H1 (cell line): ENCODE data around the gene GZMM. TPM values are rescaled to one million over a fixed set of nuclear protein-coding genes. Genes with fewer than 3 reads are reported as not detected.

Experiments used
- CTCF ChIA-PET: fragments of 300-600 bp; sonication (Branson Sonifier 250); formaldehyde crosslinking; loops from one replicate; lab custom pipeline; 2021; ENCODE audit not compliant: partially characterized antibody; lab: Charles Lee
- POLR2A ChIA-PET: fragments of 300-600 bp; sonication (Branson Sonifier 250); formaldehyde crosslinking; loops from one replicate; lab custom pipeline; 2021; ENCODE audit warnings: inconsistent platforms; ENCODE audit not compliant: partially characterized antibody; lab: Charles Lee
- DNase-seq, 2 experiments: peaks; one replicate each; pipeline versions ENCODE4 v3.0.0 to v3.0.0-alpha.2; 2010 to 2022; ENCODE audit warnings: low spot score in 2 of 2, low read depth in 1 of 2, mixed read lengths in 1 of 2
- FAIRE-seq: peaks from 2 replicates; lab custom pipeline; 2011; peaks lifted over from hg19 to GRCh38; lab: Jason Lieb, UNC
- H2AFZ ChIP-seq: 2 replicates; pipeline ENCODE4 v1.8.1; 2012; ENCODE audit warnings: low read length, inconsistent platforms
- H2AK5ac ChIP-seq: 2 replicates; pipeline ENCODE4 v1.6.1; 2013; ENCODE audit warnings: low read depth, low read length
- H2BK120ac ChIP-seq: replicated peaks from 2 replicates; pipeline ENCODE3; 2013; ENCODE audit warnings: low read depth, low read length, inconsistent platforms
- H2BK12ac ChIP-seq: 2 replicates; pipeline ENCODE4 v1.6.1; 2013; ENCODE audit warnings: low read depth, low read length
- H2BK15ac ChIP-seq: 2 replicates; pipeline ENCODE4 v1.6.1; 2013; ENCODE audit warnings: low read length
- H2BK20ac ChIP-seq: 2 replicates; pipeline ENCODE4 v1.6.1; 2013; ENCODE audit warnings: low read length
- H2BK5ac ChIP-seq: 2 replicates; pipeline ENCODE4 v1.6.1; 2013; ENCODE audit warnings: low read depth, low read length
- H3K14ac ChIP-seq: 2 replicates; pipeline ENCODE4 v1.6.1; 2013; ENCODE audit warnings: inconsistent platforms; ENCODE audit not compliant: insufficient read length
- H3K18ac ChIP-seq: 2 replicates; pipeline ENCODE4 v1.6.1; 2013; ENCODE audit warnings: low read length; ENCODE audit errors: extremely low read depth
- H3K23ac ChIP-seq: 2 replicates; pipeline ENCODE4 v1.6.1; 2013; ENCODE audit warnings: inconsistent platforms; ENCODE audit not compliant: insufficient read length
- H3K23me2 ChIP-seq: 2 replicates; pipeline ENCODE4 v1.6.1; 2013; ENCODE audit warnings: low read depth, low read length
- H3K27ac ChIP-seq: 2 replicates; pipeline ENCODE4 v1.6.1; 2011; ENCODE audit warnings: low read depth, low read length, inconsistent platforms
- H3K27me3 ChIP-seq, 4 experiments: replicated peaks in 1 of 4; 1 replicate in 1 of 4; 2 replicates in 3 of 4; pipeline versions ENCODE4 v1.6.1 to v1.8.1; 2011 to 2013; ENCODE audit warnings: low read length in 3 of 4, mild to moderate bottlenecking in 3 of 4, inconsistent platforms in 2 of 4, mixed read lengths in 2 of 4, moderate library complexity in 1 of 4; ENCODE audit not compliant: control insufficient read depth in 3 of 4, insufficient read depth in 3 of 4; ENCODE audit errors: extremely low read depth in 1 of 4
- H3K36me3 ChIP-seq, 4 experiments: 2 replicates each; pipeline versions ENCODE4 v1.6.1 to v1.8.1; 2011 to 2013; ENCODE audit warnings: mild to moderate bottlenecking in 4 of 4, low read length in 3 of 4, moderate library complexity in 2 of 4, control low read depth in 1 of 4, inconsistent platforms in 1 of 4; ENCODE audit not compliant: insufficient read depth in 4 of 4, control insufficient read depth in 2 of 4
- H3K4ac ChIP-seq: replicated peaks from 2 replicates; pipeline ENCODE3; 2013; ENCODE audit warnings: low read length, low read depth, mixed read lengths, inconsistent platforms; ENCODE audit not compliant: insufficient read length
- H3K4me1 ChIP-seq, 4 experiments: replicated peaks in 1 of 4; 1 replicate in 1 of 4; 2 replicates in 3 of 4; pipeline versions ENCODE4 v1.6.1 to v1.8.1; 2011 to 2013; ENCODE audit warnings: low read length in 3 of 4, inconsistent platforms in 2 of 4, mixed read lengths in 1 of 4; ENCODE audit not compliant: insufficient read depth in 4 of 4, control insufficient read depth in 3 of 4
- H3K4me2 ChIP-seq, 2 experiments: 2 replicates each; pipeline versions ENCODE4 v1.6.1 to v1.8.1; 2011 to 2013; ENCODE audit warnings: low read depth in 2 of 2, low read length in 2 of 2, control low read depth in 1 of 2, inconsistent platforms in 1 of 2, mild to moderate bottlenecking in 1 of 2; ENCODE audit not compliant: insufficient read depth in 1 of 2
- H3K4me3 ChIP-seq, 4 experiments: fragments of 200-600, 300-600 bp in 1 of 4; sonication (generic), shearing (Covaris generic), sonication (Bioruptor Twin) in 1 of 4; 2 replicates each; pipeline versions ENCODE4 v1.5.1 to v1.8.1; 2011 to 2016; ENCODE audit warnings: low read length in 4 of 4, low read depth in 3 of 4, control low read depth in 2 of 4, inconsistent platforms in 2 of 4, mild to moderate bottlenecking in 2 of 4, mixed read lengths in 1 of 4, moderate library complexity in 1 of 4; ENCODE audit not compliant: insufficient read depth in 2 of 4; ENCODE audit errors: extremely low read depth in 1 of 4
- H3K56ac ChIP-seq: replicated peaks from 2 replicates; pipeline ENCODE3; 2013; ENCODE audit warnings: low read depth, mild to moderate bottlenecking, mixed read lengths, low read length, inconsistent platforms; ENCODE audit not compliant: insufficient read length
- H3K79me1 ChIP-seq: 2 replicates; pipeline ENCODE4 v1.6.1; 2013; ENCODE audit warnings: low read depth, low read length, control low read depth
- H3K79me2 ChIP-seq, 2 experiments: 2 replicates each; pipeline versions ENCODE4 v1.6.1 to v1.8.1; 2012 to 2013; ENCODE audit warnings: low read length in 2 of 2, mild to moderate bottlenecking in 2 of 2, inconsistent platforms in 1 of 2; ENCODE audit not compliant: insufficient read depth in 2 of 2, control insufficient read depth in 1 of 2
- H3K9ac ChIP-seq, 4 experiments: replicated peaks in 1 of 4; 1 replicate in 1 of 4; 2 replicates in 3 of 4; pipeline versions ENCODE4 v1.6.1 to v1.8.1; 2011 to 2013; ENCODE audit warnings: low read depth in 3 of 4, low read length in 3 of 4, control low read depth in 2 of 4, mild to moderate bottlenecking in 2 of 4, moderate library complexity in 2 of 4, inconsistent platforms in 1 of 4; ENCODE audit errors: extremely low read depth in 1 of 4
- H3K9me3 ChIP-seq, 2 experiments: 2 replicates each; pipeline versions ENCODE4 v1.6.1 to v1.8.1; 2012 to 2013; ENCODE audit warnings: mild to moderate bottlenecking in 2 of 2, moderate library complexity in 2 of 2, control low read depth in 1 of 2, inconsistent platforms in 1 of 2, low read depth in 1 of 2, low read length in 1 of 2, mixed read lengths in 1 of 2; ENCODE audit not compliant: insufficient read depth in 2 of 2
- H4K20me1 ChIP-seq, 2 experiments: replicated peaks in 1 of 2; 2 replicates each; pipeline versions ENCODE3 to v1.8.1; 2011 to 2013; ENCODE audit warnings: inconsistent platforms in 2 of 2, low read length in 2 of 2, mild to moderate bottlenecking in 1 of 2; ENCODE audit not compliant: insufficient read depth in 2 of 2, control insufficient read depth in 1 of 2
- H4K5ac ChIP-seq: 2 replicates; pipeline ENCODE4 v1.6.1; 2013; ENCODE audit warnings: low read length, low read depth, mixed read lengths, inconsistent platforms; ENCODE audit not compliant: insufficient read length
- H4K8ac ChIP-seq: 2 replicates; pipeline ENCODE4 v1.8.0; 2013; ENCODE audit warnings: mild to moderate bottlenecking, moderate library complexity, low read length, inconsistent platforms; ENCODE audit not compliant: insufficient read depth; ENCODE audit errors: extremely low read depth
- H4K91ac ChIP-seq: replicated peaks from 2 replicates; pipeline ENCODE3; 2013; ENCODE audit warnings: low read length, mixed read lengths, inconsistent platforms; ENCODE audit not compliant: insufficient read length
- ASH2L ChIP-seq: fragments of 200-600, 300-600 bp; sonication (generic); IDR thresholded peaks from one replicate; pipeline ENCODE4 v1.7.1; 2017; ENCODE audit warnings: low read length
- CREB1 ChIP-seq: IDR thresholded peaks from 2 replicates; pipeline ENCODE4 v1.6.1; 2012; ENCODE audit warnings: inconsistent platforms
- EGR1 ChIP-seq: IDR thresholded peaks from 2 replicates; pipeline ENCODE4 v1.6.1; 2011; ENCODE audit warnings: low read depth, low read length, borderline replicate concordance
- KDM1A ChIP-seq: fragments of 200-600, 300-600 bp; sonication (generic); IDR thresholded peaks from 2 replicates; pipeline ENCODE4 v1.7.1; 2016; ENCODE audit warnings: mild to moderate bottlenecking, low read length, borderline replicate concordance
- KDM4A ChIP-seq: IDR thresholded peaks from one replicate; pipeline ENCODE4 v1.7.1; 2012; ENCODE audit warnings: low read depth, mild to moderate bottlenecking, moderate library complexity, low read length, inconsistent platforms; ENCODE audit not compliant: severe bottlenecking
- KDM5A ChIP-seq: fragments of 200-600 bp; IDR thresholded peaks from 2 replicates; pipeline ENCODE4 v1.7.1; 2012; ENCODE audit warnings: mild to moderate bottlenecking, low read length, inconsistent platforms, mixed read lengths
- PHF8 ChIP-seq: fragments of 200-600 bp; sonication (generic); conservative IDR thresholded peaks from 2 replicates; pipeline ENCODE4 v1.7.1; 2012; ENCODE audit warnings: low read depth, mild to moderate bottlenecking, inconsistent platforms, low read length, moderate library complexity
- POLR2AphosphoS5 ChIP-seq: IDR thresholded peaks from 2 replicates; pipeline ENCODE4 v1.6.1; 2011; ENCODE audit warnings: low read depth, low read length
- POU5F1 ChIP-seq: IDR thresholded peaks from 2 replicates; pipeline ENCODE4 v1.6.1; 2011; ENCODE audit warnings: low read depth, mild to moderate bottlenecking, low read length, moderate library complexity
- RXRA ChIP-seq: IDR thresholded peaks from 2 replicates; pipeline ENCODE4 v1.6.1; 2011; ENCODE audit warnings: low read depth, mild to moderate bottlenecking, low read length, moderate library complexity; ENCODE audit not compliant: insufficient read depth
- SRF ChIP-seq: IDR thresholded peaks from 2 replicates; pipeline ENCODE4 v1.6.1; 2011; ENCODE audit warnings: mild to moderate bottlenecking, low read depth, low read length, moderate library complexity
- TAF1 ChIP-seq: IDR thresholded peaks from 2 replicates; pipeline ENCODE4 v1.6.1; 2011; ENCODE audit warnings: mild to moderate bottlenecking, low read depth, low read length
- USF2 ChIP-seq: IDR thresholded peaks from 2 replicates; pipeline ENCODE4 v1.6.1; 2011; ENCODE audit warnings: low read length, improper control_type of control experiment
- YY1 ChIP-seq: IDR thresholded peaks from 2 replicates; pipeline ENCODE4 v1.6.1; 2011; ENCODE audit warnings: low read depth, mild to moderate bottlenecking, low read length
- WGBS, 2 experiments: shearing (Covaris generic) in 1 of 2; methylation state at CpG; one replicate each; pipeline versions ENCODE4 v1.1.6 to v1.1.7; 2013 to 2015; ENCODE audit warnings: low lambda C conversion rate in 2 of 2, mixed read lengths in 2 of 2, inconsistent platforms in 1 of 2, low coverage in 1 of 2, missing lambda C conversion rate in 1 of 2; ENCODE audit not compliant: insufficient replicate concordance in 2 of 2, insufficient coverage in 1 of 2, insufficient read length in 1 of 2; ENCODE audit errors: extremely low coverage in 1 of 2, missing lambda C conversion rate in 1 of 2; 5-methylcytosine and 5-hydroxymethylcytosine counted together
- polyA plus RNA-seq, 7 experiments: library from polyadenylated mRNA; depleted of rRNA in 3 of 7; stranded (reverse) in 5 of 7; unstranded in 2 of 7; fragments of >200 nt in 5 of 7; fragments of 200-250 nt in 2 of 7; gene quantifications; 1 replicate in 5 of 7; 2 replicates in 1 of 7; 4 replicates in 1 of 7; pipeline versions ENCODE4 v1.2.1 to v1.2.3, GENCODE V29; 2011 to 2013; ENCODE audit warnings: missing spikeins in 2 of 7, mixed read lengths in 2 of 7
- total RNA-seq: library from RNA; stranded (reverse); fragmentation: NEBNext Ultra II Directional; extraction: Animal tissue kit (Norgen Biotek cat#: 25700); gene quantifications from 2 replicates; pipeline ENCODE4 v1.2.1, GENCODE V29; 2021

GZMM gene
- total and polyA plus RNA-seq, 2 of the 8 experiments (the other 6 are each of a cell fraction or from before 2014, with no cell fraction given), result 0.09 to 0.32 TPM

GRCh38 chr19:596263-596655 is 52.4 kb downstream of the GZMM start:
- Histone ChIP-seq H3K9ac (no peak overlapping the region), H2BK120ac (no peak overlapping the region), H3K23me2 (no peaks in the 10 kb centered on the region), H3K4ac (no peak overlapping the region), H3K14ac (no peak overlapping the region), H3K79me1 (no peaks in the 10 kb centered on the region), H4K20me1 (peaks cover 2 to 5% of the 10 kb centered on the region in 2 experiments), H3K4me1 (no peaks in the 10 kb centered on the region), H4K8ac (peak overlapping the region; percentile 25; the same call in 1 of the 2 replicates), H4K5ac (no peak overlapping the region), H2BK20ac (no peak overlapping the region), H2BK12ac (no peak overlapping the region), H2BK15ac (no peak overlapping the region), H4K91ac (no peak overlapping the region), H3K56ac (no peak overlapping the region), H2AFZ (no peak overlapping the region), H3K4me2 (no peak overlapping the region), H3K36me3 (no peaks in the 10 kb centered on the region), H3K23ac (no peak overlapping the region), H3K9me3 (peaks cover 0 to 2% of the 10 kb centered on the region in 2 experiments; a peak in 1 of 4 replicates), H3K79me2 (no peaks in the 10 kb centered on the region), H2BK5ac (no peak overlapping the region), H3K27ac (no peak overlapping the region), H3K4me3 (no peak overlapping the region), H3K27me3 (peaks cover under 1 to 15% (median 8%) of the 10 kb centered on the region in 4 experiments), H2AK5ac (no peak overlapping the region), H3K18ac (no peak overlapping the region)
- no peak for DNase-seq
- ChIA-PET CTCF (interaction anchor here (0.7 kb wide), 1 partner anchor 10 kb away, joined by 3 read pairs; no protein-coding TSS in a partner anchor), POLR2A (interaction anchor here (1.1 to 1.5 kb wide), 3 partner anchors 19 to 64 kb away, joined by 3 to 6 read pairs (median 5); no protein-coding TSS in a partner anchor)
- WGBS, 2 experiments, result 90% methylated on average over 12 of the region's 16 CpGs; no CpG with 5 or more reads in 1 of the 2 experiments
- FAIRE-seq, result no peak
- TF ChIP-seq KDM1A (no peak), TAF1 (no peak), KDM4A (no peak), YY1 (no peak), ASH2L (no peak), POLR2AphosphoS5 (no peak), SRF (no peak), USF2 (no peak), CREB1 (no peak), POU5F1 (no peak), RXRA (no peak), PHF8 (no peak), EGR1 (no peak), KDM5A (no peak)
